Activated CD8-positive, alpha-beta memory T cell treated with anti-CD3 and anti-CD28 coated beads for 1 hour (primary cell): Measurements from ENCODE around the gene ATP8B2.
"Not testable (repeated sequence)": the region's sequence is repeated elsewhere in the genome, so short reads cannot be mapped to it uniquely, and the experiment has no call there.

Source experiments
- DNase-seq, 2 donors: peaks; one replicate each; pipeline ENCODE4 v3.0.0-alpha.2; 2020; ENCODE audit warnings: low read depth in 1 of 2; ENCODE audit errors: extremely low read depth in 1 of 2

Gene ATP8B2

DNA sequence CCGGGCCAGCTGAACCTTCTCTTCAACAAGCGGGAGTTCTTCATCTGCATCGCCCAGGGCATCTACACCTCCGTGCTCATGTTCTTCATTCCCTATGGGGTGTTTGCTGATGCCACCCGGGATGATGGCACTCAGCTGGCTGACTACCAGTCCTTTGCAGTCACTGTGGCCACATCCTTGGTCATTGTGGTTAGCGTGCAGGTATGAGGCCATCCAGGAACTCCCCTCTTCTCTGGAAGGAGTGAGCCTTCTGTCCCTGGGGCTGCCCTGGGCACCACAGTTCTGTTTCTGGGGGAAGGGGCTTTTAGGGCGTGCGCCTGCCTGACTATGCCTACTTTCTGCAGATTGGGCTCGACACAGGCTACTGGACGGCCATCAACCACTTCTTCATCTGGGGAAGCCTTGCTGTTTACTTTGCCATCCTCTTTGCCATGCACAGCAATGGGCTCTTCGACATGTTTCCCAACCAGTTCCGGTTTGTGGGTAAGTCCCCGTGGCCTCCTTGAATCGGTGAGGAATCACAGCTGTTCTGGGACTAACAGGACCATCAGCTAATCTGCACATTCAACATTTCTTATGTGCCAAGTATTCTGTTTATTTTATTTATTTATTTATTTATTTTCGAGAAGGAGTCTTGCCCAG lies 21.1 kb downstream of the ATP8B2 start:
- no peak for DNase-seq

GRCh38 chr1:154347961-154348360 lies 22.6 kb downstream of the ATP8B2 start:
- no peak for DNase-seq

DNA sequence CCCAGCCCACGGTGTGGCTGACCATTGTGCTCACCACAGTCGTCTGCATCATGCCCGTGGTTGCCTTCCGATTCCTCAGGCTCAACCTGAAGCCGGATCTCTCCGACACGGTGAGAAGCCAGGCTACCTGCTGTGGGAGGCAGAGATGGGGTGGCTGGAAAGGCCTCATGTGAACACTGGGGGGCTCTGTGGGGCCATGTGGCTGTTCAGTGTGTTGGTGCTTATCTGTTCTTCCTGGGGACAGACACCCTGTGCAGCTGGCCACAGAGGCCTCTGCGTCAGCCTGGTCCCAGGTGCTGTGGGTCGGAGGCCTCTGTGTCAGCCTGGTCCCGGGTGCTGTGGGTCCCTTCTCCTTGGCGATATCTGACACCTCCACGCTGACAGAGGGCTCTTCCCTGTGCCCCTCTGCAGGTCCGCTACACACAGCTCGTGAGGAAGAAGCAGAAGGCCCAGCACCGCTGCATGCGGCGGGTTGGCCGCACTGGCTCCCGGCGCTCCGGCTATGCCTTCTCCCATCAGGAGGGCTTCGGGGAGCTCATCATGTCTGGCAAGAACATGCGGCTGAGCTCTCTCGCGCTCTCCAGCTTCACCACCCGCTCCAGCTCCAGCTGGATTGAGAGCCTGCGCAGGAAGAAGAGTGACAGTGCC lies 23.2 kb downstream of the ATP8B2 start:
- DNase-seq = no peak

DNA sequence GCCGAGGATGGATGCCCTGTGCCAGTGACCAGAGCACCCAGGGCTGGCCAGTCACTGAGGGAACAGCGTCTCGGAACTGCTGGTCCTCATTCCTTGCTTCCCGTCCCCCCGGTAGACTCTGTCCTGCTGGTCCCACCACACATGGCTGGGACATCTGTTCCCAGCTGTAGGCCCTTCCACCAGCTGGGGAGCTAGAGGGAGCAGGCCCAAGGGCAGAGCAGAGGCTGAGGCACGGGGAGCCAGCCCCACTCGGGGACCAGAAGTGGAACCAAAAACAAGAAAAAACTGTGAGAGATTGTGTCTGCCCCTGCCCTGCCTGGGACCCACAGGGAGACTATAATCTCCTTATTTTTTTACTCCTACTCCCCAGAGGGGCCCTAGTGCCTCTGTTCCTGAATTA lies 23.8 kb downstream of the ATP8B2 start:
- DNase-seq = no peak

GRCh38 chr1:154350383-154350782 lies 25.1 kb downstream of the ATP8B2 start:
- DNase-seq = no peak

DNA sequence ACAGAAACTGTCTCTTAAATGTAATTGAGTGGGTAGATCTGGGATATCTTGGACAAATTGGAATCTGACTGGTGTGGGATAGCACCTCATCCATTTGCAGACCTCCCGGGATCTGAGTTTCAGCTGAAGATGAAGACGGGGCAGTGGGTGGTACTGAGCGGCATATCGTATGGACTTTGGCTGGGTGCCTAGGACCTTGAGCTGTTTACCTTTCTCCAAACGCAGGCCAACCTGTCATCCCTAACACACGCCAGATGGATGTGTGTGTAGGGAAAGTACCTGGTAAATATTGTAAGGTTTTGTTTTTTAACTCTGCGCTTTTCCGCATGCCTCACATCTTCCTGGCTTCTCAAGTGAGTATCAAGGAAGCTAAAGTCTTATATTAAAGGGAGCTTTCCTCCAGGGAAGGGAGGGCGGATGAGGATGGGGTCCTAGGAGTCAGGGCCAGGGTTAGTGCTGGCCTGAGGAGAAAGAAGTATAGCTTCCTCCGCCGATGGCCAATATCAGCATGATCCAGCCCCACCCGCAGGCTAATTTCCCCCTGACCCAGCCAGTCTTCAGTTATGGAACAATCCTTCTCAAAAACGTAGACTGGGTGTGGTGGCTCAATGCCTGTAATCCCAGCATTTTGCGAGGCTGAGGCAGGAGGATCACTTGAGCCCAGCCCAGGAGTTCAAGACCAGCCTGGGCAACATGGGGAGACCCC lies 26.2 kb downstream of the ATP8B2 start:
- no peak for DNase-seq

DNA sequence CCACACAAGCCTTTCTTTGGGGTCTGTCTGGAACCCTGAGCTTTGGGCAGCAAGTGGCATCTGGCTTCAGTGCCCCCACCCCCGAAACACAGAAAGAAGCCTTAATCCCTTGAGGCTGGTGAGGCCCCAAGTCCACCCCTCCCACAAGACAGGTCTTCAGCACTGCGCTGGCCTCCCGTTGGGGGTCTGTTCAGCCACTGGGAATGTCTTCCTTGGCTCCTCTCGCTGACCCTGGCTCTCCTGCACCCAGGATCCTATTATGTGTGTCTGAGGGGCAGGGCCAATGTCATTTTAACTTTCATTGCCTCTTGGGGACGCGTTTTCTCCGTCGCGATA lies 26.9 kb downstream of the ATP8B2 start:
- no peak for DNase-seq

- DNase-seq = no peak
Measured at GRCh38 chr1:154352581-154353459, 27.5 kb downstream of the ATP8B2 start.

GRCh38 chr1:154353460-154353904 lies 28.2 kb downstream of the ATP8B2 start:
- no peak for DNase-seq

DNA sequence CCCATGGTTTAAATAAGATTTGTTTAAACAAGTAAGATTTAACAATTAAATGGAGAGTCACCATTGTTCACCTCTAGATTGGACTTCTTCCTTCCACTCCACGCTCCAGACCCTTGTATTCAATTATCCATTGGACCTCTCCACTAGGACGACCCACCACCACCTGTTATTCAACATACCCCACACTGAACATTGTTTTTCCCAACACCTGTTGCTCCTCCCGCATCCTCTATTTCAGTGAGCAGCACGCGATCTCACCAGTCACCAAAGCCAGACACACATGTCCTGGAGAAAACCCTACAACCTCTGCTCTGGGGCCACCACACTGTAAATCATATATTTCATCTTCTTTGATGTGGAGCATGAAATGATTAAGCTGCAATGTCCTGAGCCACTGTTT lies 28.6 kb downstream of the ATP8B2 start:
- DNase-seq = no peak

GRCh38 chr1:154358519-154358918 lies 33.2 kb downstream of the ATP8B2 start:
- DNase-seq = no peak

- no peak for DNase-seq
Measured at GRCh38 chr1:154360288-154360687, 35.0 kb downstream of the ATP8B2 start.

- not testable (repeated sequence) for DNase-seq
Measured at GRCh38 chr1:154360881-154361280, 35.6 kb downstream of the ATP8B2 start.

DNA sequence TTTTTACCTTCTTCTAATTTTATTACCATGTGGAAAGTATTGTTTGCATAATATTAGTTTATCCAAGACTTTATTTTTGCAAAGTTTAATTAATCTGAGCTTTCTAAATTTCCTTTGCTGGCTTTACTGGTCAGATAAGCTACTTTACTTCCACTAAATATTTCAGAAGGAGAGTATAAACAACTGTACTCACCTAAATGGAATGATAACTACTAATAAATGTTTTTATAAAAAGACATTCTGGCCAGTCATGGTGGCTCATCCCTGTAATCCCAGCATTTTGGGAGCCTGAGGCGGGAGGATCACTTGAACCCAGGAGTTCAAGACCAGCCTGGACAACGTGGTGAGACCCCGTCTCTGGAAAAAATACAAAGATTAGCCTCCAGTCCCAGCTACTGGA lies 36.0 kb downstream of the ATP8B2 start:
- DNase-seq = no peak

- DNase-seq = no peak
Measured at GRCh38 chr1:154371436-154371835, 46.1 kb downstream of the ATP8B2 start.

GRCh38 chr1:154373777-154374357 lies 48.5 kb downstream of the ATP8B2 start:
- DNase-seq = not testable (repeated sequence)

- DNase-seq = no peak
Measured at GRCh38 chr1:154379301-154379700, 54.0 kb downstream of the ATP8B2 start.

DNA sequence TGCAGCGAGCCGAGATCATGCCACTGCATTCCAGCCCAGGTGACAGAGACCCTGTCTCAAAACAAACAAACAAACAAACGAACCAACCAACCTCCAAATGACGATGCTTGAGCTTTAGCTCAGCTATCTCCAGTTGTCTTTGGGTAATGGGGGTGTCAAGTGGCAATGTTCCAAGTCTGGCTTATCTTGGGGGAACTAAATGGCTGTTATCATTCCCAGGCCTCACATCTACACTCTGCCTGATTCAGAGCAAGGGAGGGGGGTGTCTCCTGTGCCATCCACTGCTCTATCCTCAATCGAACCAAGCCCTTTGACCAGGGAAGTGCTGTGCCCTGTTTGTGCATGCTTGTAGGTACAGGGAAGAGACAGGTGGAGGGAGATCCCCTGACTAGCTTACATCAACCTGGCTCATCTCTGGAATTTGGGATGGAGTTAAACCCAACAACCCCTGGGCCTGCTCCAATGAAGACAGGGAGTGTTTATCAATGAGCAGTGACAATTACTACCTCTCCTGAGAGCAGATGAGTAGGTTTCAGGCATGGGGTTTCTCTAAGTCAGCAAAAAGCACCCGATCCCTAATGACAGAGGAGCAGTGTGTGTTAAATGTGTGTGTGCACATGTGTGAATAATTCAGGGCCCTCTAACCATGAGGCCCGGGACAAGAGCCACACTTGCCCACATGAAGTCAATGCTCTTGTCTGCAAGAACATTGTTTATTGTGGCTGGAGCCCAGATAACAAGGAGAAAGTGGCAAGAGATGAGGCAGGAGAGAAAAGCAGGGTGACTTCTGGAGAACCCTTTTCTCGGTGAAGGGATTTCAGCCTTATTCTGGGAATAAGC lies 59.5 kb downstream of the ATP8B2 start:
- DNase-seq = no peak

- no peak for DNase-seq
Measured at GRCh38 chr1:154386643-154387352, 61.5 kb downstream of the ATP8B2 start.
